ENCODE results near the gene DENND1A.
A peak's percentile ranks its signal among the peaks of the same experiment; 100 is the strongest.

The DENND1A gene

DNA sequence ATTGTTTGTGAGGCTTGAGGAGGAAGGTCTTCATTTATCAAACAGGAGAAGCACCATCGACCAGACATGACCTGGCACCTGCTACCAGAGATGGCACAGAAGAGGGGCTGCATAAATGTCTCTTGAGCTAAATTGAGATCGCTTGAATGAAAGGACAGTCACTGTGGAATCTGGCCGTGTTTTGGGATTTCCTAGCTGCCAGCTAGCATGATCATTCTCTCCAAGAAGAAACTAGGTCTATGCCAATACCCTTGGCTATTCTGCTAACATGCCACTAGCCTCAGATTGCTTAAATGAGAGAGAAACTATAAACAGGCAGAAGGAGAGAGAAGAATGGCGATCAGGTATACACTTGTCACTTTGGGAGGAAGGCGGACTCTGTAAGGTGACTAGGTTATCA lies 324.6 kb downstream of the DENND1A start:
- DNase-seq: no peak

DNA sequence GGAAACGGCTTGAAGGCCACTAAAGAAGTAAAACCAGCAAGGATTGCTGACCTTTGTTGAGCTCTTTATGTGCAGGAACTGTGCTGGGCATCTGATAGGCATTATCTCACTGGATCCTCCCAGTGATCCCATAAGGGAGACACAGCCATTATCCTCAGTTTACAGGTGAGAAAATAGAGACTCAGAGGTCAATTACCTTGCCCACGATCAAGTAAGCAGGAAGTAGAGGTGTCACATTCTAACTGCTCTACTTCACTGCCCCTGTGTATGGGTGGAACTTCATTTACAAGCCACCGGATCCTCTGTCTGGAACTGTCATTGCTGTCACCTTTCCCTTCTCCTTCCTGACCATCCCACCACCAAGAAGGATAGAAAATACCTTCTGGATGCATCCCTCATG lies 325.1 kb downstream of the DENND1A start:
- no peak for DNase-seq

GRCh38 chr9:123601828-123602227 lies 328.1 kb downstream of the DENND1A start:
- DNase-seq: no peak

- DNase-seq: no peak
These were observed 330.1 kb downstream of the DENND1A start for GRCh38 chr9:123599781-123600180.

DNA sequence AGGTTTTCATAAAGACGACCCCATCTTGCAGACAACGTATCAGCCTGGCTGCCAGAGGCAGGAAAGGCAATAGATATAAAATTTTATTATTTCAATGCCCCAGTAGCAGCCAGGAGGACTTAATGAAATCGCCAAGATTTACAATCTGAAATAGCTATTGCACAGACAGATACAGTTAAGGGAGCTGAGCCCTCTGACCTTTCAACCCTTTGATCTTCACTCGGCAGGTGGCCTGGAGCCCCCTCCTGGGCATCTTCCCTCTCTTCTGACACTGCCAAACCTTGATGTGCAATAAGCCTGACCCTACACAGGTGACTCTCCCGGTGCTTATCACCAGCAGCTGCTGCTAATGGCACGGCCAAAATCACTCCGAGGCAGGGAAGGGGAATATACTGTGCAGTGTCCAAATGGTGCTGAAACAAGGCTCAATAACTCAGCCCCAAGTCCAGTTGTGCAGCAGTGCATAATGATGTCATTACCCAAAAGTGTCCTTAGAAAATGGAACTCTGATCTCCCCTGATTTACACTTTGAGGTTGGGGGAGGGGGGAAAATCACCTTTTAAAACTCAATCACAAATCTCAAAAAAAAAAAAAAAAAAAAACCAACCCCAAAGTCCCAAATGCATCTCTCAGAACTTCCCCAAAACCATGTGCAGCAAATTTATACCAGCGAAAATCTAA lies 331.9 kb downstream of the DENND1A start:
- no peak for DNase-seq

DNA sequence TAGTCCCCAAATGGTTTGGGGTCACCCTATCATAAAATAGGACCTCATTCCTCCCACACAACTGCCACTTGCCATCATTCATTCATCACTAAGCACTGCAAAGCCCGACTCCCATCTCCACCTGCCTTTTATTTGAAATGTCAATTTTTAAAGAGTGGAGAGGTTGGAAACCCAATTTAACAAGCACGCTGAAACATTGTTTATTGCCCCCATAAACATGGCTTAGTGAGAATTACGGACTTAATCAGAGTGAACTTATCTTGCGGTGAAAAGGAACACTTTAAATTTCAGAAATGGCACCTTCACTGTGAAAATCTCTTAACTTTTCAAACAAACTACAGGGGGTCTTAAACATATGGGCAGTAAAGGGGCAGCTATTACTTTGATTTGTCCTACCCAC lies 332.9 kb downstream of the DENND1A start:
- no peak for DNase-seq

DNA sequence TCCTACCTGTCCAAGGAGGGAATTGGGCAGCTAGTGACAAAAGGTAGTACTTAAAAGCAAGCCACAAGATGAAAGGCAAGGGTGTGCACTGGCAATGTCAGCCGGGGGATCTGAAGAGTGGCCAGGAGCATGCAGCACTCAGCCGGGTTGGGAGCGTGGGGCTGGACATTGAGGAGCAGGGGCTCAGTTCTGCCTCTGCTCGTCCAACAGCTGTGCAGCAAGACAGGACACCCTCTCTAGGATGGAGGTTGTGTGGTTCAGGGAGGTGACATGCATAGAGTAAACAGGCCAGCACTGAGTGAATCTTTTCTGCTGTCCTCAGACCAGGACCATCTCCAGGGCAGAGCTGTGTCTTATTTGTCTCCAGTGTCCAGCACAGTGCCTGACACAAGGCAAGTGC lies 338.6 kb downstream of the DENND1A start:
- DNase-seq: no peak

GRCh38 chr9:123590499-123590898 lies 339.4 kb downstream of the DENND1A start:
- no peak for DNase-seq

DNA sequence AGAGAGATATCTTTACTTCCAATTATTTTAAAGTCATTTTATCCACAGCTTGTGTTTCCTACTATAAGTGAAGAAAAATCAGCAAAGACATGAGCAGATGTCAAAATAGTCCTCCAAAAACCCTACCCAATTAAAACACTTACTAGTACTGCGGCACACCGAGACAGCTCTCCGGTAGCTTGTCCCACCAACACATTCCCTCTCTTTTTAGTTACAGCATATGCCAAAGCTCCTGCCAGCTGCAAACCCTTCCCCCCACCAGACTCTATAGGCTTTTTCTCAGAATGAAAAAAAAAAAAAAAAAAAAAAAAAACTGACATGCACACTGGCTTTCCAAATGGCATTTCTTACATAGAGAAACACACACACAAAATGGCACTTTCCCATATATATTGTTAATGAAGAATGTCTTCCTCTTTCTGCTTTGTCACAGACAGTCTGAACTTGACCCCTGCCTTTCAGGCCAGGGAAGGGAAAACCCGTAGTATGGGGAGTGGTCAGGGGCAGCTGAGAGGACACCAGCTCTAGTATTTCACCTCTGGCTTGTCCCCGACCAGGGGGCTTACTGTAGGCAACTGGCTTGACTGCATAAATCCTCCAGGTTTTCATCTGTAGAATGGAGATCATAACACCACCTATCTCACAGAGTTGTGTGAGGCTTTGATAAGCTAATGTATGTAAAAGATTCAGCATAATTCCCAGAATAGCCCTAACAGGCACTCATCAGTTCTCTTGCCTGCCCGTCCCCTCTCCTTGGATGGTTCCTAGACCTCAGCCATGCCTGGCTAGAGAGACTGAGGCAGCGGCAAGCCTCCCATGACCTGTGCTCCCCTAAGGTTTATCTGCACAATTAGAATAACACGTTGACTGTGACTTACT lies 340.3 kb downstream of the DENND1A start:
- DNase-seq: no peak

DNA sequence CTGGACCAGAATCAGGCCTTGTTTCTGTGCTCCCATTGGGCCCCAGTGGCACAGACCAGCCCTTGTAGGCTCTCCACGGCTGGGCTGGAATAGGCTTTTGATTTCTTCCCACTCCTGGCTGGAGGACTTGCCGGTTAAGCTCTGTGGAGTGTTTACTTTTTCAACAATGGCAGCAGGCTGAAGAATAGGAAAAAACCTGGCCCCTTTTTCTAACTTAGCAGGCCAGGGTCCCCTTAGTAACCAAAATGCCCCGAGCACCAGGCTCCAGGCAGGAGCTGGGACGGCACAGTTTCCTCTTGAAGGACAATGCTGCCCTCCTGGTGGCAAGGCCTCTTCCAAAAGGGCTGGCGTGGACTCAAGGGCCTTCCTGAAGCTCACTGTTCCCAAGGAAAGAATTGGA lies 343.7 kb downstream of the DENND1A start:
- DNase-seq: peak; percentile 83

- no peak for DNase-seq
These were observed 345.4 kb downstream of the DENND1A start for GRCh38 chr9:123584202-123585176.

DNA sequence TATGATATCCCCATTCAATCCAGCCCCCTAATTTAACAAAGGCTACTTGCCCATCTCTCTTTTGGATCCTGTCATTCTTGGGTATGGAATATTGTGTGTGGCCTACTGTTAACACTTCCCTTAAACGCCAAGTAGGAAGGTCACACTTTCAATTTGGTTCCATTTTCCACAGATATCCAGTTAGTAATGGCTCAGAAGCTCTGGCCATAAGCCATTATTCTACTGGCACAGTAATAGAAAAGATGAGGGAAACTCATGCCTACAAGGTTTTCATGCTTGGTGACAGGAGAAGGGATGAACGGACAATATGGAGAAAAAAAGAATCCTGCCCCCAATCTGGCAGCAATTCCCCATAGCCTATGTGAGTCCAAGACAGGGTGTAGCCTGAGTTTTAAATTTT lies 346.3 kb downstream of the DENND1A start:
- DNase-seq: no peak

DNA sequence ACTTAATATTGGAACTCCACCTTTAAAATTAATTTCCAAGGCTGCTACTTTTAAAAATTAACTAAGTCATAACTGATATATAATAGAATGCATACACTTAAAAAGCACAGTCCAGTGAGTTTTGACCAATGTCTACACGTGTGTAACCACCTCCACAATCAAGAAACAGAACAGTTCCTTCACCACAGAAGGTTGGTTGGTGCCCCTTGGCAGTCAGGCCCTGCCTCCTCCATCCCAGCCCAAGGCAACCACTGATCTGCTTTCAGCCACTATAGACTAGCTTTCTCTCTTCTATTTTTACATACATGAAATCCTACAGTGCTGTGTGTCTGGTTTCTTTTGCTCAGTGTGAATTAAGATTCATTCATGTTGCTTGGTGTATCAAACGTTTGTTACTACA lies 358.7 kb downstream of the DENND1A start:
- DNase-seq: no peak

- peak; percentile 18 for DNase-seq
These were observed 360.9 kb downstream of the DENND1A start for GRCh38 chr9:123568691-123569688.

DNA sequence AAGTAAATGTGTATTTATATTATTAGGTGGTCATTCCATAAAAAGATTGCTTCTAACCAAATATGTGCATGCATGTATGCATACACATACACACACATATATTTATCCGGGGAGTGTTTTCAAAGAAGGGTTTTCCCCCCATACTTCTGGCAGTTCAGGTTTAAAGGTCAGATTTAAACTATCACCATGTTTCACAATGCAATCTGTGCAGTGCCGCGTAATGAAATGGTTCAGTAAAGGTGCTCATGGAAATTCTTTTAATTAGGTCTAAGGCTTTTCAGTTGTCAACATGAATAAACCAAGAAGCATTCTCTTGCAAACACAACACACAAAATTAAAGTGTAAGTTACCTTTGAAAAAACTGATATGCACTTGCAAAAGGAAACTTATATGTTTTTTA lies 362.9 kb downstream of the DENND1A start:
- DNase-seq: no peak

GRCh38 chr9:123564652-123565051 lies 365.3 kb downstream of the DENND1A start:
- no peak for DNase-seq

- DNase-seq: no peak
These were observed 367.0 kb downstream of the DENND1A start for GRCh38 chr9:123562844-123563346.

DNA sequence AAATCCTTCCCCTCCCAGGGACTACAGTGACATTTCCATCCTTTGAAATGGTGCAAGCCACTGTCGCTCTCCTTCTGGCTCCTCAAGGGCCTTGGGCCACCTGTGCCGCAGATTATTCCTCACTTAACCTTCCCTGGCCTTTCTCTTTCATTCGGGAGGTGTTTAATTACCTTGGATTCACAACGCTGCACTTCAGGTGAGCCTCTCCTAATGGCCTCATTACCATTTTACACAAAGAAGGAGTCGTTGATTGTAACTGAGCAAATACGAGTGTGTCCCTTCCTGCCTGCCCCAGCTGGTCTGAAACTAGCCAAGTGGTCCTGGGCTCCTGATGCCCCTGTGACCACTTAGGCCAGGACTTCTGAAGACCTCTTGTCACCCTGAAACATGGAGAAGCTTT lies 368.9 kb downstream of the DENND1A start:
- peak; percentile 63 for DNase-seq

- no peak for DNase-seq
These were observed 373.2 kb downstream of the DENND1A start for GRCh38 chr9:123556464-123557435.

GRCh38 chr9:123555646-123556045 lies 374.3 kb downstream of the DENND1A start:
- no peak for DNase-seq
